A673 (cell line): Measurements from ENCODE around the gene RPH3AL. TPM values are rescaled to one million over a fixed set of nuclear protein-coding genes. Genes with fewer than 3 reads are reported as not detected.
"Not testable (repeated sequence)": the region's sequence is repeated elsewhere in the genome, so short reads cannot be mapped to it uniquely, and the experiment has no call there.

Source experiments
- BruUV-seq: library from RNA; stranded (reverse); fragments of 400-500 nt; replicated peaks from 2 replicates; lab custom pipeline; 2021; lab: Mats Ljungman, UMichigan
- CTCF ChIA-PET: fragments of 300-600 bp; sonication (Branson Sonifier 250); formaldehyde crosslinking; loops from one replicate; lab custom pipeline; 2022; ENCODE audit warnings: antibody characterized with exemption; lab: Charles Lee
- POLR2A ChIA-PET: fragments of 300-600 bp; sonication (Branson Sonifier 250); formaldehyde crosslinking; loops from one replicate; lab custom pipeline; 2022; ENCODE audit warnings: antibody characterized with exemption; ENCODE audit not compliant: low non-redundant PET; lab: Charles Lee
- DNase-seq: peaks from one replicate; pipeline ENCODE4 v3.0.0-alpha.2; 2015; ENCODE audit warnings: low spot score
- H3K27ac ChIP-seq: fragments of 200-600 bp; sonication (generic); 2 replicates; pipeline ENCODE4 v1.5.1; 2016; ENCODE audit warnings: mixed run types, low read depth, mild to moderate bottlenecking, mixed read lengths, antibody characterized with exemption, low read length; ENCODE audit not compliant: poor library complexity, severe bottlenecking
- H3K27me3 ChIP-seq: fragments of 200-600 bp; sonication (generic); replicated peaks from 2 replicates; pipeline ENCODE4 v1.6.1; 2017; ENCODE audit warnings: mixed run types, low read depth, mild to moderate bottlenecking, mixed read lengths, antibody characterized with exemption, low read length; ENCODE audit not compliant: insufficient read depth, poor library complexity
- H3K36me3 ChIP-seq: fragments of 200-600 bp; sonication (generic); 2 replicates; pipeline ENCODE4 v1.6.1; 2016; ENCODE audit warnings: mixed run types, mild to moderate bottlenecking, mixed read lengths, antibody characterized with exemption, low read length; ENCODE audit not compliant: insufficient read depth, poor library complexity, severe bottlenecking
- H3K4me1 ChIP-seq: fragments of 200-600 bp; sonication (generic); 2 replicates; pipeline ENCODE4 v1.6.1; 2017; ENCODE audit warnings: mixed run types, mild to moderate bottlenecking, mixed read lengths, antibody characterized with exemption, low read length; ENCODE audit not compliant: insufficient read depth, poor library complexity, severe bottlenecking
- H3K4me3 ChIP-seq: fragments of 200-600 bp; sonication (generic); 2 replicates; pipeline ENCODE4 v1.5.1; 2016; ENCODE audit warnings: low read depth, mixed run types, mild to moderate bottlenecking, mixed read lengths, low read length; ENCODE audit not compliant: poor library complexity, severe bottlenecking
- H3K9me3 ChIP-seq: fragments of 200-600 bp; sonication (generic); 2 replicates; pipeline ENCODE4 v1.6.1; 2016; ENCODE audit warnings: mixed run types, low read depth, mild to moderate bottlenecking, mixed read lengths, antibody characterized with exemption, low read length; ENCODE audit not compliant: poor library complexity, severe bottlenecking
- CTCF ChIP-seq: fragments of 300-800, 200-600 bp; sonication (generic); conservative IDR thresholded peaks from 2 replicates; pipeline ENCODE4 v1.5.1; 2017; ENCODE audit warnings: low read depth, mild to moderate bottlenecking, antibody characterized with exemption, low read length, moderate library complexity, mixed read lengths
- EZH2 ChIP-seq: fragments of 200-600 bp; sonication (generic); IDR thresholded peaks from 2 replicates; pipeline ENCODE4 v1.6.1; 2017; ENCODE audit warnings: borderline replicate concordance, low read depth, mild to moderate bottlenecking, mixed read lengths, antibody characterized with exemption, low read length; ENCODE audit not compliant: poor library complexity, severe bottlenecking
- intact Hi-C: fragments of 100-400 bp; cut with micrococcal nuclease; formaldehyde crosslinking; loops from one replicate; pipeline ENCODE4 v1.10.0; 2022; ENCODE audit not compliant: unreplicated experiment
- total RNA-seq: library from RNA; stranded (reverse); gene quantifications from 2 replicates; pipeline ENCODE4 v1.2.3, GENCODE V29; 2021

The RPH3AL gene
- total RNA-seq, 1 experiment from 2014 or later = 0.82 TPM

- Histone ChIP-seq H3K27ac (no peak overlapping the region), H3K4me1 (no peaks in the 10 kb centered on the region), H3K9me3 (no peaks in the 10 kb centered on the region), H3K4me3 (no peak overlapping the region), H3K27me3 (no peaks in the 10 kb centered on the region), H3K36me3 (no peaks in the 10 kb centered on the region)
- TF ChIP-seq EZH2 = no peak
- TF ChIP-seq CTCF = no peak
- no TSS peak for BruUV-seq
- intact Hi-C loops = no loop called here
- ChIA-PET POLR2A (no interaction called here), CTCF (no interaction called here)
- no peak for DNase-seq
Observed at GRCh38 chr17:208429-208828, 144.2 kb downstream of the RPH3AL start.

- ChIA-PET POLR2A (no interaction called here), CTCF (no interaction called here)
- no TSS peak for BruUV-seq
Observed at GRCh38 chr17:207775-208174, 144.8 kb downstream of the RPH3AL start.

GRCh38 chr17:206941-207560 is 145.6 kb downstream of the RPH3AL start:
- Histone ChIP-seq H3K4me3 (no peak overlapping the region), H3K9me3 (no peaks in the 10 kb centered on the region), H3K27me3 (no peaks in the 10 kb centered on the region), H3K4me1 (no peaks in the 10 kb centered on the region), H3K27ac (no peak overlapping the region), H3K36me3 (no peaks in the 10 kb centered on the region)
- no peak for TF ChIP-seq EZH2
- no peak for TF ChIP-seq CTCF
- no TSS peak for BruUV-seq
- ChIA-PET CTCF (no interaction called here), POLR2A (no interaction called here)
- intact Hi-C loops = no loop called here
- no peak for DNase-seq

More at GRCh38 chr17:207775-208174, 144.8 kb downstream of the RPH3AL start:
- H3K9me3 ChIP-seq = no peaks in the 10 kb centered on the region
- TF ChIP-seq EZH2 = no peak
- TF ChIP-seq CTCF = no peak
- intact Hi-C loops = no loop called here
- H3K4me1 ChIP-seq = no peaks in the 10 kb centered on the region
- no peak for DNase-seq
- no peaks in the 10 kb centered on the region for H3K27me3 ChIP-seq
- no peak overlapping the region for H3K4me3 ChIP-seq
- H3K27ac ChIP-seq = no peak overlapping the region
- no peaks in the 10 kb centered on the region for H3K36me3 ChIP-seq

GRCh38 chr17:206484-206883 is 146.1 kb downstream of the RPH3AL start:
- BruUV-seq, POLR2A ChIA-PET, H3K4me3 ChIP-seq, intact Hi-C loops, H3K27ac ChIP-seq, DNase-seq, H3K27me3 ChIP-seq, H3K36me3 ChIP-seq, H3K9me3 ChIP-seq, H3K4me1 ChIP-seq, CTCF ChIA-PET: not testable (repeated sequence)
